GM18519 (cell line): ENCODE data around the gene ENPP7.

Source experiments
- ATAC-seq: cut with Tn5 transposase; IDR thresholded peaks from one replicate; pipeline ENCODE4 v1.9.1; 2021; ENCODE audit warnings: mild to moderate bottlenecking, moderate library complexity; ENCODE audit not compliant: unreplicated experiment, low FRiP score

The ENPP7 gene

GRCh38 chr17:79728908-79729471 is 1.8 kb upstream of the ENPP7 start:
- ATAC-seq, result no peak

GRCh38 chr17:79729761-79730160 is 982 bp upstream of the ENPP7 start:
- ATAC-seq, result no peak

GRCh38 chr17:79730437-79730768 is 340 bp upstream of the ENPP7 start:
- ATAC-seq, result no peak

GRCh38 chr17:79732254-79732653 is 1.5 kb downstream of the ENPP7 start:
- ATAC-seq, result no peak

GRCh38 chr17:79732804-79733691 is 2.3 kb downstream of the ENPP7 start:
- no peak for ATAC-seq

GRCh38 chr17:79733692-79734070 is 2.9 kb downstream of the ENPP7 start:
- no peak for ATAC-seq

- no peak for ATAC-seq
These were observed 4.4 kb downstream of the ENPP7 start for GRCh38 chr17:79735096-79735495.

GRCh38 chr17:79737046-79737921 is 6.5 kb downstream of the ENPP7 start:
- no peak for ATAC-seq

- no peak for ATAC-seq
These were observed 7.3 kb downstream of the ENPP7 start for GRCh38 chr17:79737922-79738578.

- ATAC-seq, result no peak
These were observed 7.9 kb downstream of the ENPP7 start for GRCh38 chr17:79738643-79739042.

GRCh38 chr17:79739148-79740062 is 8.7 kb downstream of the ENPP7 start:
- no peak for ATAC-seq

GRCh38 chr17:79740413-79740812 is 9.7 kb downstream of the ENPP7 start:
- ATAC-seq, result no peak

- no peak for ATAC-seq
These were observed 10.6 kb downstream of the ENPP7 start for GRCh38 chr17:79741401-79741750.

- ATAC-seq, result no peak
These were observed 11.2 kb downstream of the ENPP7 start for GRCh38 chr17:79741751-79742588.

- no peak for ATAC-seq
These were observed 11.8 kb downstream of the ENPP7 start for GRCh38 chr17:79742589-79742918.

GRCh38 chr17:79742951-79743476 is 12.3 kb downstream of the ENPP7 start:
- ATAC-seq, result no peak

- no peak for ATAC-seq
These were observed 12.9 kb downstream of the ENPP7 start for GRCh38 chr17:79743614-79744013.

GRCh38 chr17:79745641-79746105 is 14.9 kb downstream of the ENPP7 start:
- ATAC-seq, result no peak
